ENCODE results near the gene R3HDM1. TPM values are rescaled to one million over a fixed set of nuclear protein-coding genes. Genes with fewer than 3 reads are reported as not detected.
"Not testable (repeated sequence)": the region's sequence is repeated elsewhere in the genome, so short reads cannot be mapped to it uniquely, and the experiment has no call there.

Gene R3HDM1
- total RNA-seq, 2 experiments from 2014 or later, result 61.9 to 73.1 TPM

DNA sequence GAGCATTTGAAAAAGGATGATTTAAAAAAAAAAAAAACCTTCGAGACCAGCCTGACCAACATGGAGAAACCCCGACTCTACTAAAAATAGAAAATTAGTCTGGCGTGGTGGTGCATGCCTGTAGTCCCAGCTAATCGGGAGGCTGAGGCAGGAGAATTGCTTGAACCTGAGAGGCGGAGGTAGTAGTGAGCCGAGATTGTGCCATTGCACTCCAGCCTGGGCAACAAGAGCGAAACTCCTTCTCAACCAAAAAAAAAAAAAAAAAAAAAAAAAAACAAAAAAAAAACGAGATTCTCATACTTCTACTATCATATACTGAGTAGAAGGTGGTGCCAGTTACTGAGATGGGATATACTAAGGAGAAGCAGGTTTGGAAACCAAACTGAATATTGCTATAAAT is 98.8 kb downstream of the R3HDM1 start:
- DNase-seq; H3K27me3 Mint-ChIP-seq (ENCODE audit: low read depth); H3K4me3 Mint-ChIP-seq; CTCF ChIA-PET; intact Hi-C loops (cut with micrococcal nuclease); H3K27ac Mint-ChIP-seq; H3K4me1 Mint-ChIP-seq (ENCODE audit: low read depth); H3K36me3 Mint-ChIP-seq (ENCODE audit: low read depth); H3K9me3 Mint-ChIP-seq: not testable (repeated sequence)

- intact Hi-C loops (cut with micrococcal nuclease), result no loop called here
- H3K9me3 Mint-ChIP-seq, result no peaks in the 10 kb centered on the region
- CTCF ChIA-PET, result no interaction called here
- H3K4me3 Mint-ChIP-seq, result no peak overlapping the region
- no peak for DNase-seq
- peaks cover 1% of the 10 kb centered on the region for H3K36me3 Mint-ChIP-seq (ENCODE audit: low read depth)
- no peaks in the 10 kb centered on the region for H3K4me1 Mint-ChIP-seq (ENCODE audit: low read depth)
- no peak overlapping the region for H3K27ac Mint-ChIP-seq
- no peaks in the 10 kb centered on the region for H3K27me3 Mint-ChIP-seq (ENCODE audit: low read depth)
These were observed 99.2 kb downstream of the R3HDM1 start for GRCh38 chr2:135630488-135630887.

GRCh38 chr2:135633582-135633981 is 102.3 kb downstream of the R3HDM1 start:
- no peak for DNase-seq
- intact Hi-C loops (cut with micrococcal nuclease), result no loop called here
- Mint-ChIP-seq H3K27ac (no peak overlapping the region), H3K4me1 (ENCODE audit: low read depth) (peaks cover 10% of the 10 kb centered on the region), H3K27me3 (ENCODE audit: low read depth) (no peaks in the 10 kb centered on the region), H3K36me3 (ENCODE audit: low read depth) (peaks cover 15% of the 10 kb centered on the region), H3K9me3 (no peaks in the 10 kb centered on the region), H3K4me3 (no peak overlapping the region)
- CTCF ChIA-PET, result no interaction called here

GRCh38 chr2:135635212-135635835 is 104.0 kb downstream of the R3HDM1 start:
- H3K27me3 Mint-ChIP-seq (ENCODE audit: low read depth), result no peaks in the 10 kb centered on the region
- H3K27ac Mint-ChIP-seq, result no peak overlapping the region
- H3K4me3 Mint-ChIP-seq, result no peak overlapping the region
- H3K4me1 Mint-ChIP-seq (ENCODE audit: low read depth), result peaks cover 10% of the 10 kb centered on the region
- CTCF ChIA-PET, result interaction anchor here (0.6 kb wide), 1 partner anchor 16 kb away, joined by 6 read pairs; no protein-coding TSS in a partner anchor
- no peaks in the 10 kb centered on the region for H3K9me3 Mint-ChIP-seq
- H3K36me3 Mint-ChIP-seq (ENCODE audit: low read depth), result peaks cover 15% of the 10 kb centered on the region
- intact Hi-C loops (cut with micrococcal nuclease), result no loop called here
- no peak for DNase-seq

GRCh38 chr2:135636982-135637381 is 105.7 kb downstream of the R3HDM1 start:
- Mint-ChIP-seq H3K27me3 (ENCODE audit: low read depth) (no peaks in the 10 kb centered on the region), H3K4me3 (no peak overlapping the region), H3K36me3 (ENCODE audit: low read depth) (peaks cover 15% of the 10 kb centered on the region), H3K4me1 (ENCODE audit: low read depth) (peaks cover 10% of the 10 kb centered on the region), H3K9me3 (no peaks in the 10 kb centered on the region), H3K27ac (no peak overlapping the region)
- CTCF ChIA-PET, result interaction anchor here (0.7 to 1.0 kb wide), 2 partner anchors 73 to 85 kb away, joined by 3 to 4 read pairs; no protein-coding TSS in a partner anchor
- DNase-seq, result no peak
- intact Hi-C loops (cut with micrococcal nuclease), result loop anchor here (2.0 kb wide), 1 partner anchor 16 kb away; no protein-coding TSS in a partner anchor

- Mint-ChIP-seq H3K36me3 (ENCODE audit: low read depth) (peaks cover 15% of the 10 kb centered on the region), H3K4me3 (no peak overlapping the region), H3K4me1 (ENCODE audit: low read depth) (peaks cover 10% of the 10 kb centered on the region), H3K9me3 (no peaks in the 10 kb centered on the region), H3K27ac (peak overlapping the region; percentile 21), H3K27me3 (ENCODE audit: low read depth) (no peaks in the 10 kb centered on the region)
- CTCF ChIA-PET, result interaction anchor here (1.0 kb wide), 1 partner anchor 72 kb away, joined by 3 read pairs; no protein-coding TSS in a partner anchor
- no peak for DNase-seq
- intact Hi-C loops (cut with micrococcal nuclease), result loop anchor here (2.0 kb wide), 1 partner anchor 17 kb away; no protein-coding TSS in a partner anchor
These were observed 106.3 kb downstream of the R3HDM1 start for GRCh38 chr2:135637456-135638087.

GRCh38 chr2:135638825-135639224 is 107.5 kb downstream of the R3HDM1 start:
- DNase-seq, result no peak
- Mint-ChIP-seq H3K27ac (no peak overlapping the region), H3K27me3 (ENCODE audit: low read depth) (no peaks in the 10 kb centered on the region), H3K9me3 (no peaks in the 10 kb centered on the region), H3K36me3 (ENCODE audit: low read depth) (peaks cover 17% of the 10 kb centered on the region), H3K4me1 (ENCODE audit: low read depth) (peaks cover 10% of the 10 kb centered on the region), H3K4me3 (no peak overlapping the region)
- CTCF ChIA-PET, result no interaction called here
- intact Hi-C loops (cut with micrococcal nuclease), result no loop called here

DNA sequence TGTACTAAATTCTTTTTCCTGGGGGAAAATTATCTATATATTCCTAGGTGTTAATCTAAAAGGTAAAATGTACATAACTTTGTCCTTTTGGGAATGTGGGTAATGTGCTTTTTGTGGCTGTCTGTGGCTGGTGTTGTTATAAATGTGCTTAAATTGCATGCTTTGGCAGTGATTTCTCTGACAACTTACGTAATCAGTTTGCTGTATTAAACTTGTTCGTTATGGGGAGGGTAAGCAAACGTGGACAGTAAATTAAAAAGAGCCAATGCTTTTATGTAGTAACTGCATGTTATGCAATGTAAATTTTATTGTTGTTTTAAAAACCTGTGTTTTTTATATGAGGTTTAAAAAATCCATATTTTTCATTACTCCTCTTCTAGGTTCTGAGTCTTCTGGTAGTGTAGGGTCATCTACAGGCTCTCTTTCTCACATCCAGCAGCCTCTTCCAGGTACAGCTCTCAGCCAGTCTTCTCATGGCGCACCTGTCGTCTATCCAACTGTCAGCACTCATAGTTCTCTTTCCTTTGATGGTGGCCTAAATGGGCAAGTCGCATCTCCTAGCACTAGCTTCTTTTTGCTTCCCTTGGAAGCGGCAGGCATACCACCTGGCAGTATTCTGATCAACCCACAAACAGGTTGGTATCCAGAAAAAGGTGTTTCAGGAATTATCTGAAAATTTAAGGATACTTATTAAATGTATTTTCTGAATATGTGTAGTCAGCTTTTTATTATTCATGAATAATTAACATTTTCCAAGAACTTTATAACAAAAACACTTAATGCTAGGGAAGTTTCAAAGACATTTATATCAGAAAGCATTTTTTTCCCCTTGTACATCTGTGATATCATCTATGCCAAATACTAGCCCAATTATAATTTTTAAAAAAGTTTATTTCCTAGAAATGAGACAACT is 110.1 kb downstream of the R3HDM1 start:
- no peaks in the 10 kb centered on the region for H3K9me3 Mint-ChIP-seq
- peaks cover 10% of the 10 kb centered on the region for H3K4me1 Mint-ChIP-seq (ENCODE audit: low read depth)
- no peak overlapping the region for H3K27ac Mint-ChIP-seq
- CTCF ChIA-PET, result no interaction called here
- intact Hi-C loops (cut with micrococcal nuclease), result no loop called here
- no peak for DNase-seq
- no peaks in the 10 kb centered on the region for H3K27me3 Mint-ChIP-seq (ENCODE audit: low read depth)
- no peak overlapping the region for H3K4me3 Mint-ChIP-seq
- peaks cover 24% of the 10 kb centered on the region for H3K36me3 Mint-ChIP-seq (ENCODE audit: low read depth)

DNA sequence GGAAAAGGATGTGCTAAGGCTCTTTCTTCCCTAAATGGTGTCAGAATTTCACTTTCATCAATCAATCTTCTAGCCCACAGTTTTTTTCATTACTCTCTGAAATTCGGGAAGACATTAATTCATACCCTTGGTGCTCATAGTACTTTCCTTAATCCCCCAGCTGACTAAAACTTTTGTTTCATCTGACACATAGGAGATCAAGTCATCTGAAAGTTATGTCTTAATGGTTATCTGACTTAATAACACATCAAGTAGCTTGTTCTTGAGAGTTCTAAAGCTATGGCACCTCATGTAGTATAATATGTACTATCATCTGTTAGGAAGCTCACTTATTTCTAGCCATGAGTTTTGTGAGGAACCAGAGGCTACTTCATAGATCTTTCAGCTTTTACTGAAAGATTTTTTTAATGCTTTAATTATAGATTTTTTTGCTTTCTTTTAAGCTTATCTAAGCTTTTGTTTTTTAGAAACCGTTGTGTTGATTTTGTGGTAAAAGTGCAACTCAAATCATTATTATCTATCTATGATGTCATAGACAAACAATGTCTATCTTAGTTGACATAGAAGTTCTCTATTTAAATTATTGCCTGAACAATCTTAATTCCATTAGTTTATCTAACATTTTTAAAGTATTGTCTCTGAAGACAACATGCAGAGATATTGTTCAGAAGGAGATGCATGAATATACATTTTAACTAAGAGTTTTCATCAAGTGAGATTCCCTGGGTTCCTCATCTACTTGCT is 116.7 kb downstream of the R3HDM1 start:
- intact Hi-C loops (cut with micrococcal nuclease), result no loop called here
- H3K9me3 Mint-ChIP-seq, result no peaks in the 10 kb centered on the region
- DNase-seq, result no peak
- H3K27me3 Mint-ChIP-seq (ENCODE audit: low read depth), result no peaks in the 10 kb centered on the region
- no peak overlapping the region for H3K4me3 Mint-ChIP-seq
- no peak overlapping the region for H3K27ac Mint-ChIP-seq
- H3K36me3 Mint-ChIP-seq (ENCODE audit: low read depth), result peaks cover 32% of the 10 kb centered on the region
- CTCF ChIA-PET, result interaction anchor here (0.6 kb wide), 1 partner anchor 59 kb away, joined by 3 read pairs; no protein-coding TSS in a partner anchor
- no peaks in the 10 kb centered on the region for H3K4me1 Mint-ChIP-seq (ENCODE audit: low read depth)

- CTCF ChIA-PET, result no interaction called here
- Mint-ChIP-seq H3K27me3 (ENCODE audit: low read depth) (no peaks in the 10 kb centered on the region), H3K9me3 (no peaks in the 10 kb centered on the region), H3K36me3 (ENCODE audit: low read depth) (peaks cover 37% of the 10 kb centered on the region), H3K4me1 (ENCODE audit: low read depth) (no peaks in the 10 kb centered on the region), H3K27ac (no peak overlapping the region), H3K4me3 (no peak overlapping the region)
- DNase-seq, result no peak
- intact Hi-C loops (cut with micrococcal nuclease), result no loop called here
These were observed 119.4 kb downstream of the R3HDM1 start for GRCh38 chr2:135650721-135651120.

GRCh38 chr2:135651717-135652116 is 120.4 kb downstream of the R3HDM1 start:
- intact Hi-C loops (cut with micrococcal nuclease), result no loop called here
- H3K4me3 Mint-ChIP-seq, result no peak overlapping the region
- no peaks in the 10 kb centered on the region for H3K9me3 Mint-ChIP-seq
- no peak overlapping the region for H3K27ac Mint-ChIP-seq
- no peaks in the 10 kb centered on the region for H3K27me3 Mint-ChIP-seq (ENCODE audit: low read depth)
- H3K4me1 Mint-ChIP-seq (ENCODE audit: low read depth), result no peaks in the 10 kb centered on the region
- DNase-seq, result no peak
- H3K36me3 Mint-ChIP-seq (ENCODE audit: low read depth), result peaks cover 39% of the 10 kb centered on the region
- CTCF ChIA-PET, result no interaction called here

DNA sequence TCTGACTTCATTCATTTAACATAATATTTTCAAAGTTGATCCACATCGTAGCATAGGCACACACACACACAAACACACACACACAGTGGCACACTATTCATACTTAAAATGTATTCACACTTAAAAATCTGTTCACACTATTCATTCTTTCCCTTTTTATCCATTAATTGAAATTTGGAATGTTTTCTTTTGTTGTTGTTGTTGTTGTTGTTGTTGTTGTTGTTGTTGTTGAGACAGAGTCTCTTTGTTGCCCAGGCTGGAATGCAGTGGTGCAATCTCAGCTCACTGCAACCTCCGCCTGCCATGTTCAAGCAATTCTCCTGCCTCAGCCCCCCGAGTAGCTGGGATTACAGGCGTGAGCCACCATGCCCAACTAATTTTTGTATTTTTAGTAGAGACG is 123.0 kb downstream of the R3HDM1 start:
- H3K9me3 Mint-ChIP-seq; intact Hi-C loops (cut with micrococcal nuclease); H3K27me3 Mint-ChIP-seq (ENCODE audit: low read depth); CTCF ChIA-PET; H3K4me1 Mint-ChIP-seq (ENCODE audit: low read depth); H3K4me3 Mint-ChIP-seq; DNase-seq; H3K27ac Mint-ChIP-seq: not testable (repeated sequence)
- H3K36me3 Mint-ChIP-seq (ENCODE audit: low read depth), result peaks cover 39% of the 10 kb centered on the region
